ENCODE data around the gene HNRNPAB.

HNRNPAB gene

DNA sequence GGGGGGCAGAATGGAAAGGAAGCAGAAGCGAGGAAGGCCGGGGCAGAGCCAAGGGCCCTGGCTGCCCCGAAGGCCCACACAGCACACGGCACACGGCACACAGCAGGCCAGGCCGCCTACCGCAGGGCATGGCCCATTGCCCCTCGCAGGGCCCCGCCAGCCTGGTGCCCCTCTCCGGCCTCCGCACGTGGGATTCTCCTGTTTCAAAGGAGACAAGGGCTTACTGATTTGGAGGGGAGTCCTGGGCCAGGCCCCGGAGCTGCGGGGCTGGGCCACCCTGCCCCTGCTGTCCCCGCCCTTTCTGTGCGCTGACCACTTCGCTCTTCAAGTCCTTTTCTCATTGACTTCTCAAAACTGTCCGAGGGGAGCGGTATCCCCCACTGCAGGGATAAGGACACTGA lies 36.0 kb downstream of the HNRNPAB start:
- CTCF ChIA-PET, result no interaction called here

GRCh38 chr5:178240766-178241165 lies 36.4 kb downstream of the HNRNPAB start:
- no peak overlapping the region for H3K4me3 ChIP-seq (ENCODE audit: low read depth, low read length)
- ChIA-PET POLR2A (no interaction called here), CTCF (no interaction called here)
- no peak for DNase-seq (ENCODE audit: low read depth, low spot score)
- TF ChIP-seq, protein P1, sequence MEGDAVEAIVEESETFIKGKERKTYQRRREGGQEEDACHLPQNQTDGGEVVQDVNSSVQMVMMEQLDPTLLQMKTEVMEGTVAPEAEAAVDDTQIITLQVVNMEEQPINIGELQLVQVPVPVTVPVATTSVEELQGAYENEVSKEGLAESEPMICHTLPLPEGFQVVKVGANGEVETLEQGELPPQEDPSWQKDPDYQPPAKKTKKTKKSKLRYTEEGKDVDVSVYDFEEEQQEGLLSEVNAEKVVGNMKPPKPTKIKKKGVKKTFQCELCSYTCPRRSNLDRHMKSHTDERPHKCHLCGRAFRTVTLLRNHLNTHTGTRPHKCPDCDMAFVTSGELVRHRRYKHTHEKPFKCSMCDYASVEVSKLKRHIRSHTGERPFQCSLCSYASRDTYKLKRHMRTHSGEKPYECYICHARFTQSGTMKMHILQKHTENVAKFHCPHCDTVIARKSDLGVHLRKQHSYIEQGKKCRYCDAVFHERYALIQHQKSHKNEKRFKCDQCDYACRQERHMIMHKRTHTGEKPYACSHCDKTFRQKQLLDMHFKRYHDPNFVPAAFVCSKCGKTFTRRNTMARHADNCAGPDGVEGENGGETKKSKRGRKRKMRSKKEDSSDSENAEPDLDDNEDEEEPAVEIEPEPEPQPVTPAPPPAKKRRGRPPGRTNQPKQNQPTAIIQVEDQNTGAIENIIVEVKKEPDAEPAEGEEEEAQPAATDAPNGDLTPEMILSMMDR (IDR thresholded peaks at IDR 0.05; ENCODE audit: insufficient read depth, low read length, missing control alignments), result no peak

More for the DNA sequence above, 36.0 kb downstream of the HNRNPAB start:
- POLR2A ChIA-PET, result no interaction called here
- H3K4me3 ChIP-seq (ENCODE audit: low read depth, low read length), result no peak overlapping the region
- DNase-seq (ENCODE audit: low read depth, low spot score), result no peak
- TF ChIP-seq, protein P1 (IDR thresholded peaks at IDR 0.05; ENCODE audit: insufficient read depth, low read length, missing control alignments), result no peak

GRCh38 chr5:178241231-178241663 lies 36.9 kb downstream of the HNRNPAB start:
- POLR2A ChIA-PET, result no interaction called here
- CTCF ChIA-PET, result no interaction called here
- TF ChIP-seq, protein P1 (IDR thresholded peaks at IDR 0.05; ENCODE audit: insufficient read depth, low read length, missing control alignments), result no peak
- no peak for DNase-seq (ENCODE audit: low read depth, low spot score)
- no peak overlapping the region for H3K4me3 ChIP-seq (ENCODE audit: low read depth, low read length)

DNA sequence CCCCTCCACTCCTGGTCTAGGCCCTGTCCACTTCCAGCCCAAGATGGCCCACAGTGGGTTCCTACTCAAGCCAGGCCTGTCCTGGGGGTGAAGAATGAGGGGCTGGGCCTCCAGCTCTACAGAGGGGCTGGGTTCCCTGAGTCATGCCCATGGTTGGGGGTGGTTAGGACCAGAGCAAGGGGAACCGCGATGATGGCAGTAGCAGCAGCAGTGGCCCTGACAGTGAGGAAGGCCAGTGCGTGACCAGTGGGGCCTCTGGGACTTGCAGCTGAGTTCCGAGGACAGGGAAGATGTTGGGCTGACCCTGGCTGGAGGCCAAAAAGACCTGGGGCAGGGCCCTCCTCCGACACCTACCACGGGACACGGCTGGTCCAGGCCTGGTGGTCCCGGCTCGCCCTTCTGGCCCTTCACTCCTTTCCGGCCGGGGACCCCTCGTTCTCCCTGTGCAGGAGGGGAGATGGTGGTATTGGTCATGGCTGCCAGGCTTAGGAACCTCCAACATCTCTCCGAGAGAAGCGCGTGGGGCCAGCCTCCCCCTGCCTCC lies 37.4 kb downstream of the HNRNPAB start:
- DNase-seq (ENCODE audit: low read depth, low spot score), result no peak
- CTCF ChIA-PET, result no interaction called here
- POLR2A ChIA-PET, result interaction anchor here (0.7 kb wide), 1 partner anchor 10 kb away, joined by 3 read pairs; no protein-coding TSS in a partner anchor
- TF ChIP-seq, protein P1 (IDR thresholded peaks at IDR 0.05; ENCODE audit: insufficient read depth, low read length, missing control alignments), result no peak
- no peak overlapping the region for H3K4me3 ChIP-seq (ENCODE audit: low read depth, low read length)

DNA sequence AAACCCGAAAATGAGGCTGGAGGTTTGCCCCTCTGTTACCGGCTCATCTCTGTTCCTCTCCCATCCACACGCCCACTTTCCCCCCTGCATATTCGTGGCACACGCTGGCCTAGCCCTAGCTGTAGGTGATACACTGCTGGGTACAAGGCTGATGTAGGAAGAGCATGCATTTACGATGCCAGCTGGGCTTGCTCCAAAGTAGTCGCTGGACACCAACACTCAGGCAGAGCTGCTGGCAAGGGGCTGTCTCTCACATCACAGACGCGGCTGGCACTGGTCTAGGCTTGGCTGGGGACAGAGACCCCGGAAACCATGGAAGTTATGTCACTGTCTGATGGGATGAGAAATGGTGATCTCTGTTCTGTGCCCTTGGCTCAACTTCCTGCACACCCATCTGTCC lies 38.1 kb downstream of the HNRNPAB start:
- no peak overlapping the region for H3K4me3 ChIP-seq (ENCODE audit: low read depth, low read length)
- DNase-seq (ENCODE audit: low read depth, low spot score), result no peak
- CTCF ChIA-PET, result no interaction called here
- POLR2A ChIA-PET, result interaction anchor here (0.7 kb wide), 1 partner anchor 10 kb away, joined by 3 read pairs; no protein-coding TSS in a partner anchor
- TF ChIP-seq, protein P1 (IDR thresholded peaks at IDR 0.05; ENCODE audit: insufficient read depth, low read length, missing control alignments), result no peak

DNA sequence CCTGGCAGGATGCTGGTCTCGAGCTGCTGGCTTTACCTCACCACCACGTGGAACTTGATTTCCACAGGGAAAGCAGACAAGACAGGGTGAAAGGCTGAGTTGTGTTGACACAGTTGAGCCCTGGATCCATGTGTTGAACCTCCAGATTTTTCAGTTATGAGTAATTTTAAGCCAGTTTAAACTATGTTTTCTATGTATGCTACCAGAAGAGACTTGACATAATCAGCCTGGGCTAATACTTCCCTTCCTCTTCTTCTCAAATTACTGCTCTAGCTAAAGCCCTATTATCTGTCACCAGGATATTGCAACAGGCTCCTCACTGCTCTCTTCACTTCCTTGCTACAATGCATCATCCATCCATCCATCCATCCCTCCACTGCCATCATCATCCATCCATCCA lies 40.2 kb downstream of the HNRNPAB start:
- TF ChIP-seq, protein P1 (IDR thresholded peaks at IDR 0.05; ENCODE audit: insufficient read depth, low read length, missing control alignments), result no peak
- no peak overlapping the region for H3K4me3 ChIP-seq (ENCODE audit: low read depth, low read length)
- DNase-seq (ENCODE audit: low read depth, low spot score), result peak; percentile 31
- ChIA-PET CTCF (interaction anchor here (2.2 kb wide), 1 partner anchor 9 kb away, joined by 16 read pairs; no protein-coding TSS in a partner anchor), POLR2A (no interaction called here)

All from AG04449 (cell line).